Measurements from ENCODE around the gene MEG3.

Gene MEG3

GRCh38 chr14:100896369-100897060 lies 70.6 kb downstream of the MEG3 start:
- H3K4me3 ChIP-seq (ENCODE audit: control insufficient read depth, low read depth, low read length): no peak overlapping the region
- no peak for DNase-seq (ENCODE audit: low read depth)
- no peak for TF ChIP-seq CTCF (conservative IDR thresholded peaks at IDR 0.05; ENCODE audit: control insufficient read depth, insufficient read depth, low read depth, low read length)

GRCh38 chr14:100898465-100898864 lies 72.5 kb downstream of the MEG3 start:
- no peak for TF ChIP-seq CTCF (conservative IDR thresholded peaks at IDR 0.05; ENCODE audit: control insufficient read depth, insufficient read depth, low read depth, low read length)
- H3K4me3 ChIP-seq (ENCODE audit: control insufficient read depth, low read depth, low read length): no peak overlapping the region
- DNase-seq (ENCODE audit: low read depth): no peak

- DNase-seq (ENCODE audit: low read depth): no peak
- no peak for TF ChIP-seq CTCF (conservative IDR thresholded peaks at IDR 0.05; ENCODE audit: control insufficient read depth, insufficient read depth, low read depth, low read length)
Observed at GRCh38 chr14:100898935-100899883, 73.3 kb downstream of the MEG3 start.

GRCh38 chr14:100899884-100900771 lies 74.2 kb downstream of the MEG3 start:
- TF ChIP-seq CTCF (conservative IDR thresholded peaks at IDR 0.05; ENCODE audit: control insufficient read depth, insufficient read depth, low read depth, low read length): peak; percentile 10
- no peak overlapping the region for H3K4me3 ChIP-seq (ENCODE audit: control insufficient read depth, low read depth, low read length)
- no peak for DNase-seq (ENCODE audit: low read depth)

More at GRCh38 chr14:100898935-100899883, 73.3 kb downstream of the MEG3 start:
- H3K4me3 ChIP-seq (ENCODE audit: control insufficient read depth, low read depth, low read length): no peak overlapping the region

- no peak for DNase-seq (ENCODE audit: low read depth)
- peak; percentile 14 for TF ChIP-seq CTCF (conservative IDR thresholded peaks at IDR 0.05; ENCODE audit: control insufficient read depth, insufficient read depth, low read depth, low read length)
- no peak overlapping the region for H3K4me3 ChIP-seq (ENCODE audit: control insufficient read depth, low read depth, low read length)
Observed at GRCh38 chr14:100900837-100901390, 75.0 kb downstream of the MEG3 start.

Data from fibroblast of mammary gland (primary cell).